Subcutaneous abdominal adipose tissue (tissue), 5 donors: Measurements from ENCODE around the gene SEMG1.

Experiments
- H3K27ac ChIP-seq: one replicate; pipeline ENCODE4 v1.7.0; 2013; ENCODE audit warnings: low read depth, mild to moderate bottlenecking, inconsistent platforms, low read length, moderate library complexity
- H3K27me3 ChIP-seq, 5 donors: one replicate each; pipeline ENCODE4 v1.7.0; 2013; ENCODE audit warnings: low read length in 5 of 5, inconsistent platforms in 1 of 5; ENCODE audit not compliant: control insufficient read depth in 5 of 5, insufficient read depth in 4 of 5
- H3K36me3 ChIP-seq, 5 donors: one replicate each; pipeline ENCODE4 v1.7.0; 2013; ENCODE audit warnings: low read length in 5 of 5; ENCODE audit not compliant: control insufficient read depth in 5 of 5, insufficient read depth in 5 of 5
- H3K4me1 ChIP-seq, 5 donors: one replicate each; pipeline ENCODE4 v1.7.0; 2013; ENCODE audit warnings: low read length in 5 of 5, mild to moderate bottlenecking in 3 of 5, moderate library complexity in 1 of 5; ENCODE audit not compliant: control insufficient read depth in 5 of 5, insufficient read depth in 5 of 5
- H3K4me3 ChIP-seq, 5 donors: one replicate each; pipeline ENCODE4 v1.7.0; 2013; ENCODE audit warnings: low read length in 5 of 5, low read depth in 1 of 5
- H3K9ac ChIP-seq, 5 donors: one replicate each; pipeline ENCODE4 v1.7.0; 2013; ENCODE audit warnings: low read length in 5 of 5, mild to moderate bottlenecking in 4 of 5, moderate library complexity in 3 of 5
- H3K9me3 ChIP-seq, 5 donors: one replicate each; pipeline ENCODE4 v1.7.0; 2013; ENCODE audit warnings: low read length in 5 of 5; ENCODE audit not compliant: control insufficient read depth in 5 of 5
- donor health status: healthy.
- donor health status: healthy.
- donor health status: healthy.
- donor health status: healthy.
- donor health status: healthy.

Gene SEMG1

GRCh38 chr20:45218636-45219035 lies 11.8 kb downstream of the SEMG1 start:
- Histone ChIP-seq H3K4me1 (peaks cover 0 to 2% (median 0%) of the 10 kb centered on the region in 5 donors), H3K4me3 (no peak overlapping the region), H3K27me3 (peaks cover 0 to 6% (median 0%) of the 10 kb centered on the region in 5 donors), H3K9ac (no peak overlapping the region), H3K9me3 (no peaks in the 10 kb centered on the region), H3K36me3 (no peaks in the 10 kb centered on the region), H3K27ac (no peak overlapping the region)

- no peak within 1 kb of the TSS for H3K27ac ChIP-seq
- peaks cover 0 to 2% (median 0%) of the 10 kb centered on the region in 5 donors for H3K4me1 ChIP-seq
- peaks cover 0 to 9% (median 7%) of the 10 kb centered on the region in 5 donors for H3K27me3 ChIP-seq
- no peak within 1 kb of the TSS for H3K4me3 ChIP-seq
- H3K36me3 ChIP-seq: no peaks in the 10 kb centered on the region
- H3K9ac ChIP-seq: no peak within 1 kb of the TSS
- H3K9me3 ChIP-seq: no peaks in the 10 kb centered on the region
Measured at GRCh38 chr20:45221076-45221475, 14.2 kb downstream of the SEMG1 start, which contains the start of gene SEMG2. Gene SEMG2, plus strand, starts transcription at chr20:45221373. Its CDS starts 17 bp downstream, at chr20:45221390.

- H3K27me3 ChIP-seq: peaks cover 0 to 12% (median 7%) of the 10 kb centered on the region in 5 donors
- peaks cover 0 to 2% (median 0%) of the 10 kb centered on the region in 5 donors for H3K4me1 ChIP-seq
- no peak overlapping the region for H3K4me3 ChIP-seq
- H3K9me3 ChIP-seq: no peaks in the 10 kb centered on the region
- H3K9ac ChIP-seq: no peak overlapping the region
- H3K27ac ChIP-seq: no peak overlapping the region
- H3K36me3 ChIP-seq: no peaks in the 10 kb centered on the region
Measured at GRCh38 chr20:45223136-45223535, 16.3 kb downstream of the SEMG1 start.

- H3K9ac ChIP-seq: no peak overlapping the region
- H3K36me3 ChIP-seq: no peaks in the 10 kb centered on the region
- H3K27me3 ChIP-seq: peaks cover 0 to 13% (median 7%) of the 10 kb centered on the region in 5 donors
- no peaks in the 10 kb centered on the region for H3K9me3 ChIP-seq
- H3K27ac ChIP-seq: no peak overlapping the region
- no peak overlapping the region for H3K4me3 ChIP-seq
- H3K4me1 ChIP-seq: no peaks in the 10 kb centered on the region
Measured at GRCh38 chr20:45226287-45226686, 19.5 kb downstream of the SEMG1 start.

GRCh38 chr20:45229264-45230056 lies 22.6 kb downstream of the SEMG1 start:
- H3K4me1 ChIP-seq: no peaks in the 10 kb centered on the region
- peaks cover 0 to 10% (median 4%) of the 10 kb centered on the region in 5 donors for H3K27me3 ChIP-seq
- no peak overlapping the region for H3K27ac ChIP-seq
- peaks cover 0 to 5% (median 0%) of the 10 kb centered on the region in 5 donors for H3K9me3 ChIP-seq
- H3K9ac ChIP-seq: no peak overlapping the region
- H3K4me3 ChIP-seq: no peak overlapping the region
- no peaks in the 10 kb centered on the region for H3K36me3 ChIP-seq

GRCh38 chr20:45230631-45231030 lies 23.8 kb downstream of the SEMG1 start:
- Histone ChIP-seq H3K27ac (no peak overlapping the region), H3K36me3 (no peaks in the 10 kb centered on the region), H3K4me3 (no peak overlapping the region)

GRCh38 chr20:45235995-45236394 lies 29.2 kb downstream of the SEMG1 start:
- Histone ChIP-seq H3K9ac (no peak overlapping the region), H3K36me3 (no peaks in the 10 kb centered on the region), H3K4me3 (no peak overlapping the region), H3K9me3 (peaks cover 0 to 17% (median 9%) of the 10 kb centered on the region in 5 donors), H3K27ac (no peak overlapping the region), H3K27me3 (peaks cover 6 to 24% (median 13%) of the 10 kb centered on the region in 5 donors), H3K4me1 (no peaks in the 10 kb centered on the region)

More at GRCh38 chr20:45230631-45231030, 23.8 kb downstream of the SEMG1 start:
- H3K9me3 ChIP-seq: peaks cover 0 to 14% (median 8%) of the 10 kb centered on the region in 5 donors
- H3K27me3 ChIP-seq: peaks cover 5 to 11% (median 7%) of the 10 kb centered on the region in 5 donors
- no peaks in the 10 kb centered on the region for H3K4me1 ChIP-seq
- H3K9ac ChIP-seq: no peak overlapping the region

- H3K9me3 ChIP-seq: peaks cover 0 to 17% (median 9%) of the 10 kb centered on the region in 5 donors
- H3K27ac ChIP-seq: no peak overlapping the region
- no peak overlapping the region for H3K9ac ChIP-seq
- H3K4me3 ChIP-seq: no peak overlapping the region
- no peaks in the 10 kb centered on the region for H3K4me1 ChIP-seq
- no peaks in the 10 kb centered on the region for H3K36me3 ChIP-seq
- peaks cover 6 to 20% (median 12%) of the 10 kb centered on the region in 5 donors for H3K27me3 ChIP-seq
Measured at GRCh38 chr20:45238139-45238538, 31.3 kb downstream of the SEMG1 start.

GRCh38 chr20:45246109-45246508 lies 39.3 kb downstream of the SEMG1 start:
- Histone ChIP-seq H3K4me3 (no peak overlapping the region), H3K27me3 (peaks cover 0 to 11% (median 8%) of the 10 kb centered on the region in 5 donors)

GRCh38 chr20:45247865-45248264 lies 41.0 kb downstream of the SEMG1 start:
- no peak overlapping the region for H3K4me3 ChIP-seq

More at GRCh38 chr20:45246109-45246508, 39.3 kb downstream of the SEMG1 start:
- no peak overlapping the region for H3K27ac ChIP-seq
- no peak overlapping the region for H3K9ac ChIP-seq
- no peaks in the 10 kb centered on the region for H3K4me1 ChIP-seq
- no peaks in the 10 kb centered on the region for H3K9me3 ChIP-seq
- no peaks in the 10 kb centered on the region for H3K36me3 ChIP-seq

More at GRCh38 chr20:45247865-45248264, 41.0 kb downstream of the SEMG1 start:
- H3K36me3 ChIP-seq: no peaks in the 10 kb centered on the region
- no peaks in the 10 kb centered on the region for H3K9me3 ChIP-seq
- H3K27me3 ChIP-seq: peaks cover 0 to 11% (median 8%) of the 10 kb centered on the region in 5 donors
- no peak overlapping the region for H3K9ac ChIP-seq
- H3K27ac ChIP-seq: no peak overlapping the region
- H3K4me1 ChIP-seq: no peaks in the 10 kb centered on the region
